Left ventricle myocardium inferior (tissue), 1 donor: ENCODE results near the gene NRG4. TPM values are rescaled to one million over a fixed set of nuclear protein-coding genes. Genes with fewer than 3 reads are reported as not detected.

Experiments used
- DNase-seq: peaks from one replicate; pipeline ENCODE4 v3.0.0-alpha.2; 2020
- H3K27ac ChIP-seq: fragments of 200-600 bp; replicated peaks from 2 replicates; pipeline ENCODE4 v1.8.0; 2021
- H3K27me3 ChIP-seq: fragments of 200-600 bp; 2 replicates; pipeline ENCODE4 v1.8.0; 2021; ENCODE audit warnings: low read depth
- H3K36me3 ChIP-seq: fragments of 200-600 bp; 2 replicates; pipeline ENCODE4 v1.8.0; 2021
- H3K4me1 ChIP-seq: fragments of 200-600 bp; 2 replicates; pipeline ENCODE4 v1.8.0; 2021
- H3K4me3 ChIP-seq: fragments of 200-600 bp; 2 replicates; pipeline ENCODE4 v1.8.0; 2021; ENCODE audit warnings: mild to moderate bottlenecking, moderate library complexity
- H3K9me3 ChIP-seq: fragments of 200-600 bp; replicated peaks from 2 replicates; pipeline ENCODE4 v1.8.0; 2021
- CTCF ChIP-seq: fragments of 200-600 bp; IDR thresholded peaks from 2 replicates; pipeline ENCODE4 v1.8.0; 2021; ENCODE audit warnings: antibody characterized with exemption, mild to moderate bottlenecking, borderline replicate concordance
- intact Hi-C: fragments of 100-400 bp; cut with micrococcal nuclease; formaldehyde crosslinking; loops from one replicate; pipeline ENCODE4 v1.11.0; 2022
- total RNA-seq: library from RNA; stranded (reverse); fragmentation: NEBNext Ultra II Directional; extraction: Animal tissue kit (Norgen Biotek cat#: 25700); gene quantifications from one replicate; pipeline ENCODE4 v1.2.1, GENCODE V29; 2021
- donor health status: DM: no; HTN: yes; CAD: no; lungs with severe emphysema.

The NRG4 gene
- total RNA-seq, 1 donor from 2014 or later: not detected

- intact Hi-C loops: no loop called here
- no peak for TF ChIP-seq CTCF
- no peak for DNase-seq
- Histone ChIP-seq H3K27me3 (peaks cover 62% of the 10 kb centered on the region), H3K27ac (no peak overlapping the region), H3K36me3 (no peaks in the 10 kb centered on the region), H3K4me1 (no peaks in the 10 kb centered on the region), H3K9me3 (no peaks in the 10 kb centered on the region), H3K4me3 (no peak overlapping the region)
Observed at GRCh38 chr15:75947092-75947491, 65.1 kb downstream of the NRG4 start.

GRCh38 chr15:75945953-75946352, 66.3 kb downstream of the NRG4 start:
- Histone ChIP-seq H3K27me3 (peaks cover 51% of the 10 kb centered on the region), H3K4me3 (no peak overlapping the region), H3K27ac (no peak overlapping the region), H3K4me1 (no peaks in the 10 kb centered on the region), H3K9me3 (no peaks in the 10 kb centered on the region), H3K36me3 (no peaks in the 10 kb centered on the region)
- DNase-seq: no peak
- TF ChIP-seq CTCF: no peak
- intact Hi-C loops: no loop called here

- no peaks in the 10 kb centered on the region for H3K4me1 ChIP-seq
- TF ChIP-seq CTCF: no peak
- H3K27ac ChIP-seq: no peak overlapping the region
- H3K4me3 ChIP-seq: no peak overlapping the region
- H3K9me3 ChIP-seq: no peaks in the 10 kb centered on the region
- DNase-seq: no peak
- H3K36me3 ChIP-seq: no peaks in the 10 kb centered on the region
- intact Hi-C loops: no loop called here
- peaks cover 31% of the 10 kb centered on the region for H3K27me3 ChIP-seq
Observed at GRCh38 chr15:75943713-75944215, 68.5 kb downstream of the NRG4 start.

- Histone ChIP-seq H3K36me3 (no peaks in the 10 kb centered on the region), H3K27me3 (peaks cover 26% of the 10 kb centered on the region), H3K9me3 (no peaks in the 10 kb centered on the region), H3K27ac (no peak overlapping the region), H3K4me3 (no peak overlapping the region), H3K4me1 (no peaks in the 10 kb centered on the region)
- no peak for DNase-seq
- intact Hi-C loops: no loop called here
- no peak for TF ChIP-seq CTCF
Observed at GRCh38 chr15:75943246-75943645, 69.0 kb downstream of the NRG4 start.

GRCh38 chr15:75942464-75942863, 69.8 kb downstream of the NRG4 start:
- intact Hi-C loops: no loop called here
- Histone ChIP-seq H3K36me3 (peaks cover 6% of the 10 kb centered on the region), H3K27me3 (peaks cover 18% of the 10 kb centered on the region), H3K4me1 (no peaks in the 10 kb centered on the region), H3K9me3 (no peaks in the 10 kb centered on the region), H3K27ac (no peak overlapping the region), H3K4me3 (no peak overlapping the region)
- TF ChIP-seq CTCF: no peak
- DNase-seq: no peak

GRCh38 chr15:75930866-75931265, 81.4 kb downstream of the NRG4 start:
- H3K27ac ChIP-seq: no peak overlapping the region
- no peaks in the 10 kb centered on the region for H3K9me3 ChIP-seq
- no peak overlapping the region for H3K4me3 ChIP-seq
- no peak for DNase-seq
- H3K4me1 ChIP-seq: peaks cover 19% of the 10 kb centered on the region
- intact Hi-C loops: no loop called here
- H3K27me3 ChIP-seq: no peaks in the 10 kb centered on the region
- H3K36me3 ChIP-seq: peaks cover 50% of the 10 kb centered on the region
- no peak for TF ChIP-seq CTCF
